Left kidney (tissue), 2 donors: Measurements from ENCODE around the gene BORCS6. TPM values are rescaled to one million over a fixed set of nuclear protein-coding genes. Genes with fewer than 3 reads are reported as not detected.

Source experiments
- DNase-seq: peaks from one replicate; pipeline ENCODE4 v3.0.0-alpha.2; 2013
- polyA plus RNA-seq: library from polyadenylated mRNA; unstranded; fragments of 120-200 nt; gene quantifications from one replicate; pipeline ENCODE4 v1.2.1, GENCODE V29; 2013; ENCODE audit not compliant: insufficient read length

The BORCS6 gene
- polyA plus RNA-seq, 1 donor: 2.8 TPM

DNA sequence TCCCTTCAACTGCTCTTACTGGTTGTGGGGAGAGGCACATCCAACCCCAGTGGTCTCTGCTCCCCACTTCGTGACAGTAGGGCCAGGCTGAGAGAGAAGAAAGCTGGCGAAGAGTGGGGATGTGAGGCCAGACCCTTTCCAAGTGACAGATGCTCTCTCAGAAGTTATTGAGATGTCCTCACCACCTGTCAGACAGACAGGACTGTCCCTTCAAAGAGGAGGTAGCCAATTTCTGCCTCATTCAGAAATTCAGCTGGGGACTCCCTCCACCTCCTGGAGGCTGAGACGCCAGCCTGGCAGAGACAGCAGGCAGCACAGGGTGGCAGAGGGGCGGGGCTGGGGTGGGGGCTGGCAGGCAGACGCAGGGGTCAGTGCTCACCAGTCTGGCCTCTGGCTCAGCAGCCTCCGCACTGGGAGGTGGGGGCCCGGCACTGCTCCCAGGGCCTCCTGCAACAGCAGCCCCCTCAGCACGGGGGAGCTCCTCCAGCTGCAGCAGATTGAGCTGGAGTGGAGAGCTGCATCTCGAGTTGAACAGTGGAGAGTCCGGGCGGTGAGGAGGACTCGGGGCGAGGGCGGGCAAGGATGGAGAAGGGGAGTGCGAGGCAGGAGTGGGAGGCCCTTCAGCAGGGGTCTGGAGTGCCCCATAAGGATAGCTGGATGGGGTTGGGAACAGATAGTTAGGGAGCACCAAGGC lies 46.9 kb downstream of the BORCS6 start:
- DNase-seq: no peak

DNA sequence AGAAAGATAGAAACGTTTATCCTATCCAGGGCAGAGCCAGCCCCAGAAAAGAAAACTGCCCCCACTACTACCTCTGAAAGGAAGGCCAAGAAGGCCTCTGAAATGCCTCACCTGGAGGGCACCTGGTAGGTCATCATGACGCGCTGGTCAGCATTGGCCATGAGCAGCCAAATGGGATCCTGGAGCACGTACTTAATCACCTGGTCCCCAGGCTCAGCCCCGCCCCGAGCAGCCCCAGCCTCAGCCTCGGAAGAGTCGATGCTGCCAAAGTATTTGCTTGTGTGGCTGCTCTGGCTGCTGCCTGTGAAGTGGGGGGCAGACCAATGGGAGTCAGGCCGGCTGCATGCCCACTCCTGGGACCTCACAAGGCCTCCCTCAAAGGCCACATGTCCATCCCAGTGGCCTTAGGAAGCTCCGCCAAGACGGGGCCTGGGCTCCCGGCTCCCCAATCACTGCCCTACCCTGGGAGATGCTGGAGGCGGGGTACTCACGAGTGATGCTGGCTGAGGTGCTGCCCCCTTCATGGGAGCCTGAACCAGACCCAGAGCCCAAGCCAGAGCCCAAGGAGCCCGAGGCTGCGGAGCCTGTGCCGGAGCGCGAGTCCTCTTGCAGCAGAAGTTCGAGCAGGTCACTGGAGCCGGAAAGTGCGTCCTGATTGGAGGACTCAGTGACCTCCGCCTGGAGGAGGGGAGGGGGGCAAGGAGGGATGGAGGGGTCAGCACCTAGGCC lies 47.7 kb downstream of the BORCS6 start:
- no peak for DNase-seq

DNA sequence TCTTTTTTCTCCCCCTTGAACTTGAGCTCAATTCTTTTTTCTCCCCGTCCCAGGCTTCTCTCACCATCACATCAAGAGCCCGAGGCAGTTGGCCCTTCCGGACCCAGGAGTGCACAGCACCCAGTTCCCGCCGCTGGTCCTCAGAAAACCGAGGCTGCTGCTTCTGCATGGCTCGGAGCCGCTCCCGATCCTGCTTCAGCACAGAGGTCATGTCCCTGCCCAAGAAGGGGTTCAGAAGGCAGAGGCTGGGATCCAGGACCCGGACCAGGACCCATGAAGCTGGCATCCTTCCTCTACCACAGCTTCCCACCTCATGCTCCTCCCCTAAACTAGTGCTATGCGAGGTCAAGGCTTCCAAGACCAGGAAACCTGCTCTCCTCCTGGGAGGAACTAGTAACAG lies 48.2 kb downstream of the BORCS6 start:
- no peak for DNase-seq

DNA sequence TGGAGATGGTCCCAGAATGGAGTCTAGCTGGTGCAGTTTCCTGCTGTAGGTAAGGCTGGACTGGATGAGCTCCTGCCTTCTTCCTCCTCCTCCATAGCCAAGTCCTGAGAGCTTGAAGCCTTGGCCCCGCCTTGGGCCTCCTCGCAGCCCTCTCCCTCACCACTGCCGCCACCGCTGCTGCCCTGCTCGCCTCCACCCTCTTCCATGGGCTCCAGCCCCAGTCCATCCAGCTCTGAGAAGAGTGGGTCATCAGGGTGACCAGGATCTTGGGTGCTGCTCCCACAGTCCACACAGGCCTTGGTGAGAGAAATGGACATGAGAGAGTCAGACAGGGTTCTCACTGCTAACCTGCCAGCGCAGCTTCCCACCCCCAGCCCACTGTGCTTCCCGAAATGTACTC lies 48.9 kb downstream of the BORCS6 start:
- no peak for DNase-seq

DNA sequence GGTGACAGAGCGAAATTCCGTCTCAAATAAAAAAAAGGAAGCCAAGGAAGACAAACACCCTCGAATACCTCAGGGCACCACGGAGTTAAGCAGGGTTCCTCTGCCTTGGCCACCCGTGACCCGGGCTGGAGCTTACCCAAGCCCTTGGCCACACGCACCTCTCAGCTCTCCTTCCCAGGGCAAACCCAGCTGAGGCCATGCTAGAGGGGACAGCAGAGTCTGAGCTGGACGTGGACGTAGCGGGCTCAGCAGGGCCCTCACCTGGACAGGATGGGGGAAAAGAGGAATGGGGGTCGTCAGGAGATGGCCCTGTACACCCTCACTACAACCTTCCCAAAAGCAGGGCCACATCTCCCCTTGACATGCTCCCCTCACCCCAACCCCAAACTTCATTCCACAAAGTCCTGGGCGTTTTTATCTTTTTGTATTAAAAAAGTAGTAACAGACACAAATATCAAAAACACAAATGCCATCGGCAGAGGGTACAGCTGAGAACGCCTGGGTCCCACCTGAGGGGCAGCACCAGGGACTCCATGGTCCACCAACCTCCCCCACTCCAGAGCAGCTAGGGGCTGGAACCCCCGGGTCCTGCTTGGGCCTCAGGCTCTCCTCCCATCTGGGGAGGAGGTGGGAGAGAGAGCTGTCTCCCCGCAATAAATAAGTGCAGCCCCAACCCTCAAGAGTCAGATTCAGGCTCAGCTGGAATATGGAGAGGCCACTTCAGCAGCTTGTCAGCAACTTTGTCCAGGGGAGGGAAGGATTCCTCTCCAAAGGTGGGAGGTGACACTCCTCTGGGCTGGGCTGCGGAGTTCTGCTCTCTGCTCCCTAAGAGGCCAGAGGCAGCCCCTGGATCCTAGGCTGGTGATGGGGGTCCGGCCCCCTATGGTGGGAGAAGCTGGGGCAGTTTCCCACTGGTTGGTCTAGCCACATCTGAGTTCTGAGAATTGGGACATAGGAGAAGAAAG lies 49.6 kb downstream of the BORCS6 start:
- no peak for DNase-seq

DNA sequence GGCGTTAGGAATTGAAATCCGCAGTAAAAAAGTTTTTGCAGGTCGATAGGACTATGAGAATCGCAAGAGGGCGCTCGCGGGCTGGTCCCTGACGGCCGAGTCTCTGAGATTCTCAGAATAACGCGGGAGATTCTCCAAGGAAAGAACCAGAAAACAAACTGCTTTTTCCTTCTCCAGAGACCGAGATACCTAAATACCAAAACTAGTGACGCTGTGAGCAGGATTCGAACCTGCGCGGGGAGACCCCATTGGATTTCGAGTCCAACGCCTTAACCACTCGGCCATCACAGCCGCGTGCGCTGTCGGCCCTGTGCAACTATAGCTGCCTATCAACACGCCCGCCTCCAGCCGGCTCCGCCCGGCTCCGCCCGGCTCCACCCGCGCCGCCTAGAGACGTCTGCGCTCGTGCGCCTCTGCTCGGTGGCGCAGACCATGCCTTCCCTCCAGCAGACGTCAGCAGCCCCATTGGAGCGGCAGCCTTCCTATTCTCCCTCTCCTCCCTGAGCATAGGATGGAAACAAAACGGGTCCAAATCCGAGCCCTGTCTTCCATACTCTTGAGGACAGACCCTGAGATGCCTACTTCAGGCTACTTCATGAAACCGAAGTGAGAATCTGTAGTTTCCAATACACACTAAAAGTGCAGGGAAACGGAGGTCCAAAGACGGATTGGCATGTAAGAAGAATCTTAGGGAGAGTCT lies 51.2 kb downstream of the BORCS6 start:
- peak; percentile 96 for DNase-seq

DNA sequence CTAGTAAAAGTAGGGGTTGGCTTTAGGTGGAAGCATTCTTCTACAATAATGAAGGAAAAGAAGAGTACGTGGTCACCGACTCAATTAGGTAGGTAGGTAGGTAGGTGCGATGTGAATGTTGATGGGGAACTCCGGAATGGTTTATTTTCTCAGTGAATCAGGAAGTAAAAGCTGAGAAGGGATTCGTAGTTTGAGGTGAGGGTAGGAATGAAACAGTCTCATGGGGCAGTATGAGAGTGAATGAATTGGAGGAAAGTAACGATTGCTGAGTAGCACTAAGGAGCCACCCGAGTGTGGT lies 51.7 kb downstream of the BORCS6 start:
- no peak for DNase-seq

Other genes starting within 250 kb of the BORCS6 start
- 0.45 TPM for gene GUCY2D, start 187.6 kb downstream of the BORCS6 start, polyA plus RNA-seq
- 1.0 TPM for gene ALOX15B, start 151.1 kb downstream of the BORCS6 start, polyA plus RNA-seq
- 1.1 TPM for gene ALOX12B, start 102.5 kb downstream of the BORCS6 start, polyA plus RNA-seq
- not detected for gene ALOXE3, start 71.7 kb downstream of the BORCS6 start, polyA plus RNA-seq
- gene HES7, start 66.1 kb downstream of the BORCS6 start, polyA plus RNA-seq: not detected
- 22.9 TPM for gene PER1, start 37.8 kb downstream of the BORCS6 start, polyA plus RNA-seq
- 120 TPM for gene VAMP2, start 27.2 kb downstream of the BORCS6 start, polyA plus RNA-seq
- gene TMEM107, start 13.8 kb downstream of the BORCS6 start, polyA plus RNA-seq: 26.9 TPM
- gene AURKB, start 20.4 kb upstream of the BORCS6 start, polyA plus RNA-seq: 49.9 TPM
- gene CTC1, start 57.9 kb upstream of the BORCS6 start, polyA plus RNA-seq: 40.1 TPM
- 53.8 TPM for gene PFAS, start 59.1 kb upstream of the BORCS6 start, polyA plus RNA-seq
- 26.5 TPM for gene RANGRF, start 98.5 kb upstream of the BORCS6 start, polyA plus RNA-seq
- gene SLC25A35, start 105.2 kb upstream of the BORCS6 start, polyA plus RNA-seq: 4.4 TPM
- 19.9 TPM for gene ARHGEF15, start 120.1 kb upstream of the BORCS6 start, polyA plus RNA-seq
- gene ODF4, start 149.7 kb upstream of the BORCS6 start, polyA plus RNA-seq: not detected
- 2,681 TPM for gene RPL26, start 193.0 kb upstream of the BORCS6 start, polyA plus RNA-seq
- gene RNF222, start 207.6 kb upstream of the BORCS6 start, polyA plus RNA-seq: 0.07 TPM
- gene NDEL1, start 245.7 kb upstream of the BORCS6 start, polyA plus RNA-seq: 57.3 TPM